HG02642 (cell line): ENCODE data around the gene CNPY1.

Source experiments
- ATAC-seq: cut with Tn5 transposase; IDR thresholded peaks from one replicate; pipeline ENCODE4 v1.9.1; 2021; ENCODE audit warnings: mild to moderate bottlenecking; ENCODE audit not compliant: unreplicated experiment, poor library complexity

CNPY1 gene

GRCh38 chr7:155493744-155494538, 52.4 kb downstream of the CNPY1 start:
- no peak for ATAC-seq

- no peak for ATAC-seq
Measured at GRCh38 chr7:155491812-155492211, 54.5 kb downstream of the CNPY1 start.

GRCh38 chr7:155490697-155491628, 55.4 kb downstream of the CNPY1 start:
- ATAC-seq: peak; percentile 90

- ATAC-seq: peak; percentile 30
Measured at GRCh38 chr7:155489862-155490696, 56.3 kb downstream of the CNPY1 start.

- ATAC-seq: no peak
Measured at GRCh38 chr7:155489158-155489840, 57.1 kb downstream of the CNPY1 start.

GRCh38 chr7:155488483-155489127, 57.8 kb downstream of the CNPY1 start:
- no peak for ATAC-seq

- no peak for ATAC-seq
Measured at GRCh38 chr7:155487509-155488482, 58.6 kb downstream of the CNPY1 start.

- ATAC-seq: no peak
Measured at GRCh38 chr7:155486783-155487508, 59.4 kb downstream of the CNPY1 start.

- ATAC-seq: no peak
Measured at GRCh38 chr7:155484483-155485399, 61.6 kb downstream of the CNPY1 start.

GRCh38 chr7:155483868-155484325, 62.5 kb downstream of the CNPY1 start:
- no peak for ATAC-seq

GRCh38 chr7:155483245-155483644, 63.1 kb downstream of the CNPY1 start:
- no peak for ATAC-seq

- no peak for ATAC-seq
Measured at GRCh38 chr7:155482511-155483183, 63.7 kb downstream of the CNPY1 start.

GRCh38 chr7:155481764-155482163, 64.6 kb downstream of the CNPY1 start:
- no peak for ATAC-seq

GRCh38 chr7:155477476-155477875, 68.9 kb downstream of the CNPY1 start:
- peak; percentile 81 for ATAC-seq

- ATAC-seq: no peak
Measured at GRCh38 chr7:155471718-155472117, 74.6 kb downstream of the CNPY1 start.
